GM19035 (cell line): ENCODE data around the gene KRTAP20-2.

Experiments used
- ATAC-seq: cut with Tn5 transposase; IDR thresholded peaks from one replicate; pipeline ENCODE4 v1.9.1; 2021; ENCODE audit not compliant: unreplicated experiment

Gene KRTAP20-2

GRCh38 chr21:30634906-30635305 is at the start of gene KRTAP20-2:
KRTAP20-2 (plus strand) TSS chr21:30635206; CDS start chr21:30635264, 58 bp downstream.
- no peak for ATAC-seq

DNA sequence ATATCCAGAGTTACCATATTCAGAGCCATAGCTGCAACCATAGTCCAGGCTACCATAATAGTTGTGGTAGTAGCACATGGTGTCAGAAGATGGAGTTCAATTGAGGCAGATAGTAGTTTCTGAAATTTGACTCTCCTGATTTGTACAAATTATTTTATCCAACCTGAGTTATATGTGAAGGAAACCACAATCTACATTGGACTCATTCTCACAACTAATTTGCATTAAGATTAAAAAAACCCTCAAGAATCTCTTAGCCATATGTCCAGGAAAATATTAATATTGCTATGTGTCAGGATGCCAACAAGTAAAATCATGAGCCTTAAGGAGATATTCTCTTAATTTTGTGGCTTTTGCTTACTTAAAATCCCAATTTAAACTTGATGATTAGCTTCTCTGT is 44.7 kb upstream of the KRTAP20-2 start, which contains the start of gene KRTAP22-2:
KRTAP22-2 (minus strand) TSS at position 101 of the 400 bp plus-strand sequence.
- ATAC-seq, result no peak

DNA sequence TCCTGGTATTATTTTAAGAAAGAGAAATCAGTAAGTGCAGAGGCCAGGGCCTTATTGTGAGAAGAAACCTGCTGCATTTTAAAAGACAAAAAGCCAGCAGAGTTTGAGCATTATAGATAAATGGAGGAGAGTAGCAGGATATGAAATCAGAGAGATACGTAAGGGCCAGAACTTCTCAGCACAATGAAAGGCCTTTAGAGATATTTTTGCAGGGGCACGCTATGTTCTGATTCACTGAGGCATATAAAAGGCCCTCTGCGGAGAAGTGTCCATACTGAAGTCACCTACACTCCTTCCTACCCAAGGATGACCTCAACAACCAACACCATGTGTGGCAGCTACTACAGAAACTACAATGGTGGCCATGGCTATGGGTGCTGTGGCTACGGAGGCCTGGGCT is 42.9 kb upstream of the KRTAP20-2 start, which contains the start of gene KRTAP6-3:
KRTAP6-3 (plus strand) TSS at position 301 of the 400 bp plus-strand sequence; CDS start at position 307, 6 bp downstream.
- no peak for ATAC-seq

- no peak for ATAC-seq
Observed at GRCh38 chr21:30598802-30599201, 36.2 kb upstream of the KRTAP20-2 start, which contains the start of gene KRTAP6-2. KRTAP6-2 (minus strand) TSS chr21:30598902; CDS start chr21:30598874, 28 bp downstream.

DNA sequence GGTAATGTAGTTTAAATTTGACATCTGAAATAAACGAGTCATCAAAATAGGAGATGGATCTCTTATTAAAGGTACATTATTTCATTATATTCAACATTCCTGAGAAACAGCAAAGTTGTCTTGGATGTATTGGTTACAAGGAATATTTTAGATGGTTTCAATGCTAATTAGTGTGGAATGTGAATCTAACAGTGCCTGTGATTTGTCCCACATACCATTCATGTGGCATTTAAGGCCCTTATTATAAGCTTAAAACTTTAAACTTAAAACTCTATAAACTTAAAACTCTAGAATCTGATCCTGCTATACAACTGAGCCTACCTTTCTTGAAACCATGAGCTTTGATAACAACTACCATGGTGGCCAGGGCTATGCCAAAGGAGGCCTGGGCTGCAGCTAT is 34.2 kb upstream of the KRTAP20-2 start, which contains the start of gene KRTAP22-1:
KRTAP22-1 (plus strand) TSS at position 301 of the 400 bp plus-strand sequence.
- no peak for ATAC-seq

DNA sequence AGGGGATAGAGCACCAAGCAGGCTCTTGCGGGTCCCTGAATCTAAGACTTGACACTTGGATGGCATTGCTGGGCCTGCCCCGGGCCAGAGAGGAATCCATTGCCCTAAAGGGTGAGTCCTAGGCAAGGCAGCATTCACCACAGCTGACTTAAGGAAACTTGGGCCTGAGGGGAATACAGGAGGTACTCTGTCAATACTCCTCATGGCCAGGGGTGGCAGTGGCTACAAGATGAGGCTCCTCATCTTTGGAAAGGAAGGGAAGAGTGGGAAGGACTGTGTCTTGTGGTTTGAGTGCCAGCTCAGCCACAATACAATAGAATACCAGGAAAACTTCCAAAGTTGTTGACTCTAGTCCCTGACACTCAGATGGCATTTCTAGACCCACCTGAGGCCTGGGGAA is 29.0 kb upstream of the KRTAP20-2 start:
- ATAC-seq, result no peak

- no peak for ATAC-seq
Observed at GRCh38 chr21:30612132-30612531, 22.9 kb upstream of the KRTAP20-2 start.

- ATAC-seq, result no peak
Observed at GRCh38 chr21:30613836-30614235, 21.2 kb upstream of the KRTAP20-2 start, which contains the start of gene KRTAP6-1. KRTAP6-1 (minus strand) TSS chr21:30613930; CDS start chr21:30613904, 26 bp downstream.

DNA sequence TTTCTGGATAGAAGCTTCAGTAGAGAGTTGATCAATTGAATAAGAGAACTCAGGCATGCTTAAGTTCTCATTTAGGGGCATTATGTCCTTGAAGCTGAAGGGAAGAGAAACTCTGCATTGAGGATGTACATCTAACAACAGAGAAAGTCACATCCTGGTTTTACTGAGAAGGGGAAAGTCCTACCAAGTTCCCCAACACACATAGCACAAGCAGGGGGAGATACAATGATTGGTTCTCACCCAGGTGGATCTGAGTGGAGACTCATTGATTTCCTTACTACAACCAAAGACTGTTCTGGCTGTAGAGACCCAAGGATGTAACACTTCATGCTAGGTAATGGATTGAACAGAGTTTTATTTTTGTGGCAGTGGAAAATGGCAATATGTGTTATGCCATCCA is 19.8 kb upstream of the KRTAP20-2 start:
- ATAC-seq, result no peak

DNA sequence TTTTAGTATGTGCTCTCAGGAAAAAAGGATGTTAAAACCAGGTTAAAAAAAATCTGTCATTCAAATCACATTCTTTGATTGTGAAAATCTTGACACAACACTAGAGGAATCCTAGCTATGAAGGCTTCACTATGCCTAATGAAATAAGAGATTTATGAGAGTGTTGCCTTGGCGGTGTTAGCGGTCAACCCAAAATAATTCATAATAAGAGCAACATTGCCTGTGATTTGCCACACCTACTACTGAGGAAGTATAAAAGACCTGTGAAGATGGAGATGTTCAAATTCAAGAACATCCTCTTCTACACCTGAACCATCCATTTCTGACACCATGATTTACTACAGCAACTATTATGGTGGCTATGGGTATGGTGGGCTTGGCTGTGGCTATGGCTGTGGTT is 18.9 kb upstream of the KRTAP20-2 start, which contains the start of gene KRTAP20-1:
KRTAP20-1 (plus strand) TSS at position 301 of the 400 bp plus-strand sequence; CDS start at position 331, 30 bp downstream.
- no peak for ATAC-seq

GRCh38 chr21:30620080-30620479 is 14.9 kb upstream of the KRTAP20-2 start:
- no peak for ATAC-seq

DNA sequence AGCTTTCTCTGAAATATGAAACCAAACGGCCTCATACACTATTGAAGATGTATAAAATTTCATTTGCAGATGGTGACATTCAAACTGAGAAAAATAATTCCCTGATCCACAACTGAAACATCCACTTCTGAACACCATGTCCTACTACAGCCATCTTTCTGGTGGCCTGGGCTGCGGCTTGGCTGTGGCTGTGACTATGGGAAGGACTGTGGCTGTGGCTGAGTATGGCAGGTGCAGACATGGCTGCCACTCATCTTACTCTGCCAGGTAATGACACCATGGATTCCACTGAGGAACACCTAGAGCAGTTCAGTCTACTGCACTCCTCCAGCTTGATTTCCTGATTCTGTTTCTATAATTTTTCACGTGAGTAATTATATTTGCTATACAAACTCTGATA is 14.5 kb upstream of the KRTAP20-2 start, which contains the start of gene KRTAP20-4:
KRTAP20-4 (plus strand) TSS at position 106 of the 400 bp plus-strand sequence.
- no peak for ATAC-seq

DNA sequence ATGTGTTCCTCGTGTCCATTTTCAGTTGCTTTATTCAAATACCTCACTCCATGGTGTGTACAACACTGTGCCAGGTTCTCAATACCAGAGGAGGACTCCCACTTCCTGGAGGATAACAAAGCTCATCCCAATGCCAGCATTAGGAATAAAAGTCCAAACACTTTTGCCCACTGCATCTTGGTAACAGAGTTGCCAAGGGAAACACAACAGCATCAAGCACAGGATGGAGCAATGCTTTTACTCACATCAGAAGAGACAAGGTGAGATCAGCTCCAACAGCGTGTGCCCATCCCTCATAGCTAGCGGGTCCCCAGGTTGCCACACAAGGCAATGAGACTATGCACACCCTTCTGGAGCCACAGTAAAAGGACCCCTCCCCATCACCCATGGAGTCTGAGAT is 11.6 kb upstream of the KRTAP20-2 start:
- no peak for ATAC-seq

- ATAC-seq, result no peak
Observed at GRCh38 chr21:30625449-30626165, 9.4 kb upstream of the KRTAP20-2 start.

GRCh38 chr21:30628109-30628508 is 6.9 kb upstream of the KRTAP20-2 start:
- no peak for ATAC-seq

DNA sequence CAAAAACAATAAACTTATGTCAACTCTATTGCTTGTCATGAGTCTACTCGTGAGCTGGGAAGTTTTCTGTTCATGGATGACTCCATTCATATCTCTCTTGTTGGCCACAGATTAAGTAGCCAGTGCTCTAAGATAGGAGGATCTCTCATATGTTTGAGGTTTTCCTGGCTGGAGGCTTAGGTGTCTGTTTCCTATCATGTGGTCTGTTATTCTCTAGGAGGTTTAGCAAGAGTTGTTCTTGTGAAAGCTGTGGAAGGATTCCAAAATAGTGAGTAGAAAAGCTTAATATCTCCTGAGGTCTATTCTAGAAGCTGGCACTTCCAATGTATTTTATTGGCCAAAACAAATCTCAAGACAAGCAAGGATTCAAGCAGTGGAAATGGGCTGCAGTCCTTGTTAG is 5.8 kb upstream of the KRTAP20-2 start:
- no peak for ATAC-seq

DNA sequence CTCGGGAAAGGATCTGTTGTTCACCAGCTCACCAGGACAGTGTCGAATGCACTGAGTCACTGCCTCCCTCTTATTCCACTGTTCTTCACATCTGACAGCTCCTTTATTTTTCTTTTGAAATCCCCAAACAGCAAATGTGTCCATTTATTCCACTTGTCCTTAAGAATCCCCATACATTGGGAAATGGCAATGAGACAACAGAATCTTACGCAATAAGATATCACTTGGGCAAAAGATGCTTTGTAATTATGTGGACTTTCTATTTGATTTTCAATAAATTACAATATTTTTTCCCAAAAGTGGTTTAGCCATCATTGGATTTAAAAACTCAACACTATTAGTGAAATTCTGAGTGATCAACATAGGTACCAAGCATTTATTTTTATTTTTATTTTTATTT is 3.7 kb downstream of the KRTAP20-2 start:
- no peak for ATAC-seq

DNA sequence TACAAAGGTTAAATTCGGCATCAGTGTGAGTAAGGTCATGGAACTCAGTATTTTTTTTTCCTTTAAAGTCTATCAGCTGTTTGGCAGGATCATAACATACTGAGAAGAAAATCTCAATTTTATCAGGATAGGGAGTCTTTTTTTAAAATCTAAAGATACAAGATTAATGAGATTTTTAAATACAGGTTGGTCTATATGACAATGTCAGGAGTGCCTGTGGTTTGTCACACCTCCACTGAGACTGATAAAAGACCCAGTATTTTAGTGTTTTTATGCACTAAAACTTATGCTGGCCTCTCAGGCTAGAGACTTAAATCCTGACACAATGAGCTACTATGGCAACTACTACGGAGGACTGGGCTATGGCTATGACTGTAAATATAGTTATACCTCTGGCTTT is 7.6 kb downstream of the KRTAP20-2 start, which contains the start of gene KRTAP20-3:
KRTAP20-3 (plus strand) TSS at position 301 of the 400 bp plus-strand sequence.
- no peak for ATAC-seq

DNA sequence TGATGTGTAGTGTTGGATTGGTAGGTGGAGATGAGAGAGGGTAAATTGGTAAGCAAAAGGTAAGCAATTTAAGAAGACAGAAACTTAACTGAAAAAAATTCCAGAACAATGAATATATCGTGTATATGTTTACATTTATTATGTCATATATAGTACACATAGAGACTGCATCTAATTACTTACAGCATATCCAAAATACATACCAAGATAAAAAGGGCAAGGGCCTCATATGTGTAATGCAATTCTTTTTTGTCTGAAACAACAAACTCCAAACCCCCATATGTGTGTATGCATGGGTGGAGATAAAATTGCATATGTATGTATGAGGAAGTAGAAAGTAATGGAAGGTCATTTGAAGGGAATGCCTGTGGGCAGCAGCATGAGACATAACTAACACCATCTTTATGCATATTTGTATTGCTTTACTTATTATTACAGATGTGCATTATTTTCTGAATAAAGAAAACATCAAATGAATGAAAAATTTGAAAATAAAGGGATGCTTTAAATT is 12.0 kb downstream of the KRTAP20-2 start:
- no peak for ATAC-seq

DNA sequence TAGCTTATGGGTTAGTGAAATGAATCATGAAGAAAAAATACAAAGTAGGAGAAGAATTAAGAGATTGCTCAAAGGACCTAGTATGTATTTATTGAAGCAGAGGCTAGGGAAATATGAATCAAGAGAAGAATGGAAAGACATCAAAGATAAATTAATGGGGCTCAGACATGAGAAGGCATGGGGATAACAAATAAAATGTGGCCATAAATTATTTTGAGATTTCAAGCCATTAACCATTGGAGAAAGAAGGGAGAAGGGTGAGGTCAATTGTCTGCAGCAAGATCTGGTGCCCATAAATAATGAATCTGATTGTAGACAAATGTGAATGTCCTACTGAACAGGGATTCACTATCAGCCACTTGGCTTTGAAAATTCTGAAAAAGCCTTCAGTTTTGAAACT is 17.9 kb downstream of the KRTAP20-2 start:
- no peak for ATAC-seq

DNA sequence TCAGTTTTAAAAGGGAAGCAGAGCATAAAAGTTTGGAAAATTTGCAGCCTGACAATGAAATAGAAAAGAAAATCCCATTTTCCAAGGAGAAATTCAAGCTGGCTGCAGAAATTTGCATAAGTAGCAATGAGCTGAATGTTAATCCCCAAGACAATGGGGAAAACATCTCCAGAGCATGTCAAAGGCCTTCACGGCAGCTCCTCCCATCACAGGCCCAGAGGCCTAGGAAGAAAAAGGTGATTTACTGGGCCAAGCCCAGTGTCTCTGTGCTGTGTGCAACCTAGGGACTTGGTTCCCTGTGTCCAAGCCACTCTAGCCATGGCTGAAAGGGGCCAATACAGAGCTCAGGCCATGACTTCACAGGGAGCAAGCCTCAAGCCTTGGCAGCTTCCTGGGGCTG is 33.8 kb downstream of the KRTAP20-2 start:
- ATAC-seq, result no peak
